ENCODE measurements around the gene RCAN3.
"Not testable (repeated sequence)": the region's sequence is repeated elsewhere in the genome, so short reads cannot be mapped to it uniquely, and the experiment has no call there.

RCAN3 gene

DNA sequence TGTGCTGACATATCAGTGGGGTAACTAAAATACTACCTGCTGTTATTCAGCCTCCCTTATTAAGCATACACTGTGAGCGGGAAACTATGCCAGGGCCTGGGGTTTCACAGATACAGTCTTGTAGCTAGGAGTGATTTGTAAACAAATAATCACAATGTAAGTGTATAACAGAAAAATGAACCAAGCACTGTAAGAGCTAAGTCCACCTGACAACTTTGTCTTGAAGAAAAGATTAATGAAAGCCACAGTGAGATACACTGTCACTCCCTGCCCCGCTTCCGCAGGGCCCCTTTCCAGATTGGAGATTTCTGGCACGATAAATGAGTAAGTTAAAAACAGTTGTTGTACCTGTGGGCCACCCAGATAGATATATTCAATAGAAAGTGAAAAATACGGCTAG lies 4.8 kb downstream of the RCAN3 start:
- no peak for DNase-seq (ENCODE audit: low spot score)
- TF ChIP-seq, protein P1, sequence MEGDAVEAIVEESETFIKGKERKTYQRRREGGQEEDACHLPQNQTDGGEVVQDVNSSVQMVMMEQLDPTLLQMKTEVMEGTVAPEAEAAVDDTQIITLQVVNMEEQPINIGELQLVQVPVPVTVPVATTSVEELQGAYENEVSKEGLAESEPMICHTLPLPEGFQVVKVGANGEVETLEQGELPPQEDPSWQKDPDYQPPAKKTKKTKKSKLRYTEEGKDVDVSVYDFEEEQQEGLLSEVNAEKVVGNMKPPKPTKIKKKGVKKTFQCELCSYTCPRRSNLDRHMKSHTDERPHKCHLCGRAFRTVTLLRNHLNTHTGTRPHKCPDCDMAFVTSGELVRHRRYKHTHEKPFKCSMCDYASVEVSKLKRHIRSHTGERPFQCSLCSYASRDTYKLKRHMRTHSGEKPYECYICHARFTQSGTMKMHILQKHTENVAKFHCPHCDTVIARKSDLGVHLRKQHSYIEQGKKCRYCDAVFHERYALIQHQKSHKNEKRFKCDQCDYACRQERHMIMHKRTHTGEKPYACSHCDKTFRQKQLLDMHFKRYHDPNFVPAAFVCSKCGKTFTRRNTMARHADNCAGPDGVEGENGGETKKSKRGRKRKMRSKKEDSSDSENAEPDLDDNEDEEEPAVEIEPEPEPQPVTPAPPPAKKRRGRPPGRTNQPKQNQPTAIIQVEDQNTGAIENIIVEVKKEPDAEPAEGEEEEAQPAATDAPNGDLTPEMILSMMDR (IDR thresholded peaks at IDR 0.05; ENCODE audit: extremely low read depth, insufficient read depth, missing control alignments) = no peak
- in situ Hi-C loops (cut with MboI; ENCODE audit: low pct_unique_long_range_greater_than_20kb, low sequenced_read_pairs, unreplicated experiment) = no loop called here

DNA sequence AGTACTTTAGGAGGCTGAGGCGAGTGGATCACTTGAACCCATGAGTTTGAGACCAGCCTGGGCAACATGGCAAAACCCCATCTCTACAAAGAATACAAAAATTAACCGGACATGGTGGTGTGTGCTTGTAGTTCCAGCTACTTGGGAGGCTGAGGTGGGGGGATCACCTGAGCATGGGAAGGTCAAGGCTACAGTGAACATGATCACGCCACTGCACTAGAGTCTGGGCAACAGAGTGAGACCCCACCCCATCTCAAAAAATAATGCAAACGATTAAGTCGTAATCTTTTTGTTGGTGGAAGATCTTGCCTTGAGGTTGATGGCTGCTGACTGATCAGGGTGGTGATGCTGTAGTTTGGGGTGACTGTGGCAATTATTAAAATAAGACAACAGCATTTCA lies 6.3 kb downstream of the RCAN3 start:
- DNase-seq (ENCODE audit: low spot score) = no peak
- TF ChIP-seq, protein P1 (IDR thresholded peaks at IDR 0.05; ENCODE audit: extremely low read depth, insufficient read depth, missing control alignments) = no peak
- in situ Hi-C loops (cut with MboI; ENCODE audit: low pct_unique_long_range_greater_than_20kb, low sequenced_read_pairs, unreplicated experiment) = no loop called here

DNA sequence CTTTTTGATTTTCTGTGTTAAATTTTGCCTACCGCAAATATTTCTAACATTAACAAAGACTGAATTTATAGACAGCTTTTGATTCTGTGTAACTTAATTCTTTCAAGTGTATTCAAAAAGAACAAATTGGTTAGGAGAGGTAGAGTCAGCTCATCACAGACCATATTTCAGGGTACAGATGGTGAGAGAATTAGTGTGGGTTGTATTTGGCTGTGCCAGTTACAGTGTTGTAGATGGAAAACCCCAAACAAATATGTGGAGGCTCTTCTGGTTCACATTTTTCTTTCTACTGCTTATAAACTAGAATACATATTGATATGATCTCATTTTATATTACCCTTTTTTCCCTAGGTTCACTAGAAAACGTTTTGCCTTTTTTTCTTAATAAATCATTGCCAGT lies 11.1 kb downstream of the RCAN3 start:
- TF ChIP-seq, protein P1 (IDR thresholded peaks at IDR 0.05; ENCODE audit: extremely low read depth, insufficient read depth, missing control alignments) = no peak
- DNase-seq (ENCODE audit: low spot score) = no peak
- in situ Hi-C loops (cut with MboI; ENCODE audit: low pct_unique_long_range_greater_than_20kb, low sequenced_read_pairs, unreplicated experiment) = no loop called here

DNA sequence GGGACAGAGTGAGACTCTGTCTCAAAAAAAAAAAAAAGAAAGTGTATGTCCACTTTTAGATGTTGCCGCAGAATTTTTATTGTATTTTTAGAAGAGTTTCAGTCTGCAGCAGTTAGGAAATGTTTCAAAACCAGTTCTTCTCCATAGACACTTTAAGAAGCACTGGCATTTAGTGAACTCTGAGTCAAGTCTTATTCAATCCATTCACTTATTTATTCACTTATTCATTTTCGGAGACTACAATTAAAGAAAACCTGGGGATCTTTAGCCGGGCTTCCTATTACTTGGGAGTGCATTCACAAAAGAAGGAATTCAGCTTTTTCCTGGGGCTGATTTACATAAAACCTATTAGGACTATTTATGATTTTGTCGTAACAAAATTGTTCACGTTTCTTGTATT lies 12.3 kb downstream of the RCAN3 start:
- no peak for DNase-seq (ENCODE audit: low spot score)
- TF ChIP-seq, protein P1 (IDR thresholded peaks at IDR 0.05; ENCODE audit: extremely low read depth, insufficient read depth, missing control alignments) = no peak
- in situ Hi-C loops (cut with MboI; ENCODE audit: low pct_unique_long_range_greater_than_20kb, low sequenced_read_pairs, unreplicated experiment) = no loop called here

DNA sequence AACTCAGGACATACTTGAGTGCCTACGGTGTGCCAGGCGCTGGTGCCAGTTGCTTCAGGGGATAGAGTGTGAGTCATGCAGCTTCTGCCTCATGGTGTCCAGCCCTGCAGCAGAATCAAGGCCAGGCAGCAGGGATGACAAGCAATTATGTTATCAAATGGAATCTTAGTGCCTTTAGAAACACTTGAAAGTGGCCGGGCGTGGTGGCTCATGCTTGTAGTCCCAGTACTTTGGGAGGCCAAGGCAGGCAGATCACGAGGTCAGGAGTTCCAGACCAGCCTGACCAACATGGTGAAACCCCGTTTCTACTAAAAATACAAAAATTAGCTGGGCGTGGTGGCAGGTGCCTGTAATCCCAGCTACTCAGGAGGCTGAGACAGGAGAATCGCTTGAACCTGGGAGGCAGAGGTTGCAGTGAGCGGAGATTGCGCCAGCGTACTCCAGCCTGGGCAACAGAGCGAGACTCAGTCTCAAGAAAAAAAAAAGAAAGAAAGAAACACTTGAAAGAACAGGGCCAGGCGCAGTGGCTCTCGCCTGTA lies 13.1 kb downstream of the RCAN3 start:
- DNase-seq (ENCODE audit: low spot score); in situ Hi-C loops (cut with MboI; ENCODE audit: low pct_unique_long_range_greater_than_20kb, low sequenced_read_pairs, unreplicated experiment): not testable (repeated sequence)

DNA sequence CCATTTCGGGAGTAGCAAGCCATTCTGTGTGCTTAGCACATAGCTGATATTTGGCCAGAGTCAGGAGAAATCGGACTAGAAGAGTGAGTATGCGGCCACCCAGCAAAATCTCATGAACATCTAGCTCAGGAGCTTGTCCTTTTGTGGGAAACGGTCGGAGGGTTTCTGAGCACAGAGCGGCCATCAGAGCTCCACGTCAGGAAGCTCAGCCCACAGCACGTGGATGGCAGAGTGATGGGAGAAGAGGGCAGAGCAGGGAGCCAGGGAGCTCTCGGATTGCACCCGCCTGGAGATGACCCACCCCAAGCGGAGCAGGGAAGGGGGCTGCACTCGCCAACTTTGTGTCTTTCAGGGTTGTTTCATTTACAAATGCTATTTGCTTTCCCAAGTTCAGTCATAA lies 13.9 kb downstream of the RCAN3 start:
- in situ Hi-C loops (cut with MboI; ENCODE audit: low pct_unique_long_range_greater_than_20kb, low sequenced_read_pairs, unreplicated experiment) = no loop called here
- TF ChIP-seq, protein P1 (IDR thresholded peaks at IDR 0.05; ENCODE audit: extremely low read depth, insufficient read depth, missing control alignments) = no peak

DNA sequence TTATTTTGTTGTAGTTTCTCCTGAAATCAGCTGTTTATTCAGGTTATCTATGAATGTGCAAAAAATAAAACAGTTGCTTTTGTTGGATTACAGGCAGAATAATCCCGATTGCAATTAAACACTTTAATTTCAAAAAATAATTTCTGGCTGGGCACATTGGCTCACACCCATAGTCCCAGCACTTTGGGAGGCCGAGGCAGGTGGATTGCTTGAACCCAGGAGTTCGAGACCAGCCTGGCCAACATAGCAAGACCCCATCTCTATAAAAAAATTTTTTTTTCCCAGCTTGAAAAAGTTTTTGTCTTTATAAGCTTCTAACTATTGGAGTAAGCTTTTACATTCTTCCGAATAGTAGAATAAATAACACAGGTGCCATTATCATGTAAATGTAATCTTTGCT lies 15.3 kb downstream of the RCAN3 start:
- in situ Hi-C loops (cut with MboI; ENCODE audit: low pct_unique_long_range_greater_than_20kb, low sequenced_read_pairs, unreplicated experiment) = no loop called here
- TF ChIP-seq, protein P1 (IDR thresholded peaks at IDR 0.05; ENCODE audit: extremely low read depth, insufficient read depth, missing control alignments) = no peak
- DNase-seq (ENCODE audit: low spot score) = no peak

More for the DNA sequence above, 13.9 kb downstream of the RCAN3 start:
- DNase-seq (ENCODE audit: low spot score) = no peak

DNA sequence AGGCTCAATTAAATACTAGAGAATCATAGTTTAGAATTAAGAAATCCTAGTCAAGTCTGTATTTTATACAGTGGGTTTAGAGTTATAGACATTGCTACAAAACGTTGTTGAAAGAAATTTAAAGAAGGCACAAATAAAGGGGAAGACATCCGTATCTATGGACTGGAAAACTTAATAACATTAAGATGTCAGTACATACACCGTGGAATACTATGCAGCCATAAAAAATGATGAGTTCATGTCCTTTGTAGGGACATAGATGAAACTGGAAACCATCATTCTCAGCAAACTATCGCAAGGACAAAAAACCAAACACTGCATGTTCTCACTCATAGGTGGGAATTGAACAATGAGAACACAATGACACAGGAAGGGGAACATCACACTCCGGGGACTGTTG lies 17.6 kb downstream of the RCAN3 start:
- DNase-seq (ENCODE audit: low spot score); in situ Hi-C loops (cut with MboI; ENCODE audit: low pct_unique_long_range_greater_than_20kb, low sequenced_read_pairs, unreplicated experiment): not testable (repeated sequence)
